Mononuclear cell (primary cell): ENCODE results near the gene SUCLG1. TPM values are rescaled to one million over a fixed set of nuclear protein-coding genes. Genes with fewer than 3 reads are reported as not detected.

Experiments
- total RNA-seq: library from RNA; depleted of rRNA; stranded (reverse); fragments of >200 nt; gene quantifications from one replicate; pipeline ENCODE4 v1.2.3, GENCODE V29; 2012

The SUCLG1 gene
- total RNA-seq, 1 donor, result 50.4 TPM

Other genes starting within 250 kb of the SUCLG1 start
- 0.31 TPM for gene DNAH6, start 57.2 kb upstream of the SUCLG1 start, total RNA-seq